Measurements from ENCODE around the gene KRT4.
"Not testable (repeated sequence)": the region's sequence is repeated elsewhere in the genome, so short reads cannot be mapped to it uniquely, and the experiment has no call there.

KRT4 gene

GRCh38 chr12:52769354-52769753 is 44.6 kb downstream of the KRT4 start:
- DNase-seq, result no peak

GRCh38 chr12:52768479-52769200 is 45.3 kb downstream of the KRT4 start:
- no peak for DNase-seq

GRCh38 chr12:52767427-52767826 is 46.5 kb downstream of the KRT4 start:
- no peak for DNase-seq

- DNase-seq, result no peak
Measured at GRCh38 chr12:52767020-52767379, 46.9 kb downstream of the KRT4 start.

GRCh38 chr12:52766351-52767019 is 47.4 kb downstream of the KRT4 start:
- DNase-seq, result peak; percentile 49

- DNase-seq, result no peak
Measured at GRCh38 chr12:52765702-52766101, 48.2 kb downstream of the KRT4 start.

GRCh38 chr12:52763991-52764390 is 49.9 kb downstream of the KRT4 start:
- no peak for DNase-seq

GRCh38 chr12:52763036-52763659 is 50.8 kb downstream of the KRT4 start:
- DNase-seq, result no peak

DNA sequence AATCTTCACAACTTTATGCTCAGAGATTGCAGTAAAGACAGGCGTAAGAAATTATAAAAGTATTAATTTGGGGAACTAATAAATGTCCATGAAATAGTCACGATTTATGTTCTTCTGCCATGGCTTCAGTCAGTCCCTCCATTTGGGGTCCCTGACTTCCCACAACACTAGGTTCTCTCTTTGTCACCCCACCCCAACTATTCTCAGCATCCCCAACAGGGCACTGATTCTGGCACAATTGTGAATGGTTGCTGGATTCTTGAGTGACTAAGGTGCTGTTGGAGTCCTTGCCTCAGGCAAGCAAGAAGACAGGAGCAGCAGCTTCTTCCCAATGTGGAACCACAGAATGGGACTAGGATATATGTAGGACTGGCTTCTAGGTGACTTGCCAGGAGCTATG is 52.1 kb downstream of the KRT4 start:
- DNase-seq, result no peak

- DNase-seq, result not testable (repeated sequence)
Measured at GRCh38 chr12:52761218-52761617, 52.7 kb downstream of the KRT4 start.

DNA sequence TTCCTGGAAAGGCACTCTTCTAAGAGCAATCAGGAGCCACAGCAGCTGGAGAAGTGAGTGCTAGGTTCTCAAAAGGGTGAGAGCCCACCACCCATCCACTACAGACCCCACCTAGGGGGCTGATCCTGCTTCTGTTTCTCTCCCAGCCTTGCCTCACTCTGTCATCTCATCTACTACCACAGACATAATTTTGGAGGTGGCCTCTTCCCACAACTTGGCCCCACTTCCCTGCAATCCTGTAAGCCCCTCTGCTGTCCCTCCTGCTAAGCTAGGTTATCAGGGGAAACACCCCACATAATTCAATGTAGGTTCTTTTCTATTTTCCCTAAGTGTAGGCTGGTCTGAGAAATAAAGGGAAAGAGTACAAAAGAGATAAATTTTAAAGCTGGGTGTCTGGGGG is 53.3 kb downstream of the KRT4 start:
- DNase-seq, result no peak

- no peak for DNase-seq
Measured at GRCh38 chr12:52759695-52760094, 54.2 kb downstream of the KRT4 start.

DNA sequence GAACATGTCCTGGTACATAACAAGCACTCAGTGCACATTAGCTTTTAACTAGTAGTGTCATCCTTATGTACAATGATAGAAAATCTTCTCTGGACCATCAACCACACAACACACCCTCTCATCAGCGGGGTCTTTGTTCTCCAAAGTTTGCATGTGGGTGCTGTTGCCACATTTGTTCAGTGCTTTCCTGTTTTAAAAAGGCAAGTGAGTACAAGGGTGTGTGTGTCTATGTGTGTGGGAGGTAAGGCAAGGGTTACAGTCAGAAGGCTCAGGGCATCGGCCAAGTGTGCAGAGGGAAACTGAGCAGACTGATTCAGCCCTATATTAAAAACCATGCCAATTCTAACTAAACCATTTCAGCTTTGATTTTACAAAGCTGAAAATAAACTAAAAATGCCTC is 54.7 kb downstream of the KRT4 start:
- no peak for DNase-seq

DNA sequence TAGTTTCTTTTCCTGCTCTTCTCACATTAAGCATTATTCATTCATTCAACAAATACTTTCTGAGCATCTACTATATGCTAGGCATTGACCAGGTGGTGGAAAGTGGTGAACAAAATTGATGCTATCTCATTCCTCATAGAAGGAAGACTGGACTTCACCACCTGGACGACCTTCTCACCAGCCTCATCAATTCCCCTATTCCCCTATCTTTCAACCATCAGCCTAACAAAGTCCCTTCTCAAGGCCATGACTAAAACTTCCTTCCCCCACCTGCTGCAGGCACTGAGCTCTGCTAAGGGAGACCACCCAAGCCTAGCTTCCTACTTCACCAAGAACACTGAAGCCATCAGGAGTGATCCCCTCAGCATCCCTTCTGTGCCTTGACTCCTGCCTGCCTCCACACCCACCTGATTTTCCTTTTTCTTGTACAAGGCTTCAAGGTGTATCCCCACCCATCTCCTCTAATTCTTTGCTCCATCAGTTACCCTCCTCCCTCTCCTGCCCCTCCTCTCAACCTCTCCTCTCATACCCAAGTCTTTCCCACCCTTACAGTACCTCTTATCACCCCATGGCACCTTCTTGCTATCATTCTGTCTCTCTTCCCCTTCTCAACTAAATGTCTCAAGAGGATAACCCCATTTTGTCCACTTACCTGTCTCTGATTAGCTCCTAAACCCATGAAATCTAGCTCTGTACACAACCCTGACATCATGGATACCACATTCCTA is 56.3 kb downstream of the KRT4 start:
- no peak for DNase-seq
